Suppressor macrophage treated with lipopolysaccharide for 1 hour (primary cell): ENCODE results near the gene NHERF2.
"Not testable (repeated sequence)": the region's sequence is repeated elsewhere in the genome, so short reads cannot be mapped to it uniquely, and the experiment has no call there.

Source experiments
- DNase-seq, 3 donors: peaks; one replicate each; pipeline ENCODE4 v3.0.0-alpha.2; 2020 to 2022

NHERF2 gene

GRCh38 chr16:2007081-2007836, 19.4 kb upstream of the NHERF2 start:
- DNase-seq, result no peak

GRCh38 chr16:2008009-2008526, 18.6 kb upstream of the NHERF2 start:
- peak in 1 of 3 donors; percentile 27 for DNase-seq

- DNase-seq, result peak; percentile 51 to 60 (median 59)
Measured at GRCh38 chr16:2008631-2009163, 18.0 kb upstream of the NHERF2 start.

DNA sequence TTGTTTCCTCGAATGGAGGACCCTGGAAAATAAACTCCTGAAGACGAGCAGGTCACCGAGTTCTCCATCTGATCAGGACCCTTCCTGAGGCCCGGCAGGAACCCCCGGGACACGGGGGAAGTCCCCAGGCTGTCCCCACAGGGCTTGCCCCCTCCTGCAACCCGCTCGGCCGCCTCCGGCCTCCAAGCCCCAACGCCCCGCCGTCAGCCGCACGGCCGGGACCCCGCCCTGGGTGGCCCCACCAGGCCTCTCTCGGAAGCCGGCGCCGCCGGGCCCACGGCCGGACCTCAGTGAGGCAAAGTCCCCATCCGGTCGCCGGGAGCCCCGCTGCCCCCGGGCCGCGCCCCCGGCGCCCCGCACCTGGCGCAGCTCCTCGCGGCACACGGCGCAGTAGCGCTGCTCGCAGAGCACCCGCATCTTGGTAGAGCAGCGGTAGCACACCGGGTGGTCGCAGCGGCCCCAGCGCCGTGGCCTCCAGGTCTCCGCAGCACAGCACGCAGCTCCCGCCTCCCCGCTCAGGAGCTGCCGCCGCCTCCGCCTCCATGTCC, 17.5 kb upstream of the NHERF2 start:
- peak in 2 of 3 donors; percentile 54 to 70 for DNase-seq

- DNase-seq, result peak; percentile 91 to 96 (median 95)
Measured at GRCh38 chr16:2009791-2010510, 16.8 kb upstream of the NHERF2 start, which contains the start of gene ZNF598. TSS of gene ZNF598 (minus strand) at chr16:2009821.

DNA sequence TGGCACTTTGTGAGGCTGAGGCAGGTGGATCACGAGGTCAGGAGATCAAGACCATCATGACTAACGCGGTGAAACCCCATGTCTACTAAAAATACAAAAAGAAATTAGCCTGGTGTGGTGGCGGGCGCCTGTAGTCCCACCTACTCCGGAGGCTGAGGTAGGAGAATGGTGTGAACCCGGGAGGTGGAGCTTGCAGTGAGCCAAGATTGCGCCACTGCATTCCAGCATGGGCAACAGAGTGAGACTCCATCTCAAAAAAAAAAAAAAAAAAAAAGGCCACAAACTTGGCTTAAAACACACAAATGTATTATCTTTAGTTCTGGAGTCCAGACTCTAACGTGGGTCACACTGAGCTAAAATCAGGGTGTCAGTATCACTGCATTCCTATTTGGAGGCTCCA, 15.0 kb upstream of the NHERF2 start:
- not testable (repeated sequence) for DNase-seq

GRCh38 chr16:2013527-2013926, 13.2 kb upstream of the NHERF2 start:
- DNase-seq, result no peak

GRCh38 chr16:2015117-2015946, 11.4 kb upstream of the NHERF2 start:
- DNase-seq, result peak in 2 of 3 donors; percentile 37 to 49

GRCh38 chr16:2015947-2016208, 10.8 kb upstream of the NHERF2 start:
- no peak for DNase-seq

DNA sequence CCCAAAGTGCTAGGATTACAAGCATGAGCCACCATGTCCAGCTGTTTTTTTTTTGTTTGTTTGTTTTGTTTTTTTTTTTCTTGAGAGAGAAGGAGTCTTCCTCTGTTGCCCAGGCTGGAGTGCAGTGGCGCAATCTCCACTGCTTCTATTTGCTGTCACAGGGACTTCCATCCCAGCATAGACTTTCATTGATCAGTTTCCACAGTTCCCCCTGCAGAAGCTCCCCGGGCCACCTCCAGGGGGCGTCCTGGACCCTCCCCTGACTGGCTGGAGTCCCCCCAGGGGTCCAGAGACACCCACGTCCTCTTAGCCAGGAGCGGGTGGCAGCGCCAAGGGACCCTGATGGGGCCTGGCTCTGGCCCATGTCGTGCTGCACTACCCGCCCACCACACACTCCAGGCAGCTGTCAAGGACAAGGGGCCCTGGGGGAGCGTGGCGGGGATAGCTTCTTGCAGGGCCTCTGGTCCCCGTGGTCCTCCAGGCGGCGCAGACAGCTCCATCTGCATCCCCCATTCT, 10.2 kb upstream of the NHERF2 start:
- peak in 1 of 3 donors; percentile 36 for DNase-seq

- peak in 1 of 3 donors; percentile 51 for DNase-seq
Measured at GRCh38 chr16:2019518-2019920, 7.2 kb upstream of the NHERF2 start, which contains the start of gene NPW. TSS of gene NPW (plus strand) at chr16:2019785.

DNA sequence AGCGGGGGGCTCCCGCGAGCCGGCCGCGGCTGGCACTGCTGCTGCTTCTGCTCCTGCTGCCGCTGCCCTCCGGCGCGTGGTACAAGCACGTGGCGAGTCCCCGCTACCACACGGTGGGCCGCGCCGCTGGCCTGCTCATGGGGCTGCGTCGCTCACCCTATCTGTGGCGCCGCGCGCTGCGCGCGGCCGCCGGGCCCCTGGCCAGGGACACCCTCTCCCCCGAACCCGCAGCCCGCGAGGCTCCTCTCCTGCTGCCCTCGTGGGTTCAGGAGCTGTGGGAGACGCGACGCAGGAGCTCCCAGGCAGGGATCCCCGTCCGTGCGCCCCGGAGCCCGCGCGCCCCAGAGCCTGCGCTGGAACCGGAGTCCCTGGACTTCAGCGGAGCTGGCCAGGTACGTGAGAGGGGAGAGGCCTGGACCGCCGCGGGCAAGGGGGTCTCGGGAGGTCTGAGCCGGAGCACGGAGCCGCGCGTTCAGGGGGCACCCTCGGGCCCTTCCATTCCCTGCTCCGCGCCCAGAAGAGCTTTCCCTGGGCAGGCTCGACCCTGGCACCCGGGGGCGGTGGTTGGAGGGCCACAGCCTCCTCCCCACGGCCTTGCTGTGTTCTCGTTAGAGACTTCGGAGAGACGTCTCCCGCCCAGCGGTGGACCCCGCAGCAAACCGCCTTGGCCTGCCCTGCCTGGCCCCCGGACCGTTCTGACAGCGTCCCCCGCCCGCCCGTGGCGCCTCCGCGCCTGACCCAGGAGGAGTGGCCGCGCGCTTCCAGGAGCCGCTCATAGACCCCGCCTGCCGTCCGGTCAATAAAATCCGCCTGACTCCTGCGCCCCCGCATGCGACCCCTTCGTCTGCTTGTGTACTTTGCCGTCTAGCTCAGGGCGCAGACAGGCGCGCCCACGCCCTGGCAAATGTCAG, 6.5 kb upstream of the NHERF2 start:
- no peak for DNase-seq

DNA sequence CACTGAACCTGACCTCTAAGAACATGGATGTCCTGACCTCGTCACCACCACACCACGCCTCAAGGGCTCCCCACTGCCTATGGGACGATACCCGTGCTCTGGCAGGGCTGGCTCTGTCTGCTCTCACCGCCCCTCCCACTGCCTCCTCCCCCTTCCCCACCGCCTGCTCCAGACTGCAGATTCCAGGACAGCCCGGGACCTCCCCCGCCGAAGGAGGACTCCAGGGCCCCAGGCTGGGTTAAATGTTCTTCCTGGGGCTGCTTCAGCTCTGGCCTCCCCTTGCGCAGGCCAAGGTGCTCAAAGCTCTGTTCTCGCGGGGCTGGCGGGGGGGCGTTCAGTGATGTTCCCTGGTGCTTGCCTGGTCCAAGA, 4.0 kb upstream of the NHERF2 start:
- DNase-seq, result peak in 2 of 3 donors; percentile 46 to 65

DNA sequence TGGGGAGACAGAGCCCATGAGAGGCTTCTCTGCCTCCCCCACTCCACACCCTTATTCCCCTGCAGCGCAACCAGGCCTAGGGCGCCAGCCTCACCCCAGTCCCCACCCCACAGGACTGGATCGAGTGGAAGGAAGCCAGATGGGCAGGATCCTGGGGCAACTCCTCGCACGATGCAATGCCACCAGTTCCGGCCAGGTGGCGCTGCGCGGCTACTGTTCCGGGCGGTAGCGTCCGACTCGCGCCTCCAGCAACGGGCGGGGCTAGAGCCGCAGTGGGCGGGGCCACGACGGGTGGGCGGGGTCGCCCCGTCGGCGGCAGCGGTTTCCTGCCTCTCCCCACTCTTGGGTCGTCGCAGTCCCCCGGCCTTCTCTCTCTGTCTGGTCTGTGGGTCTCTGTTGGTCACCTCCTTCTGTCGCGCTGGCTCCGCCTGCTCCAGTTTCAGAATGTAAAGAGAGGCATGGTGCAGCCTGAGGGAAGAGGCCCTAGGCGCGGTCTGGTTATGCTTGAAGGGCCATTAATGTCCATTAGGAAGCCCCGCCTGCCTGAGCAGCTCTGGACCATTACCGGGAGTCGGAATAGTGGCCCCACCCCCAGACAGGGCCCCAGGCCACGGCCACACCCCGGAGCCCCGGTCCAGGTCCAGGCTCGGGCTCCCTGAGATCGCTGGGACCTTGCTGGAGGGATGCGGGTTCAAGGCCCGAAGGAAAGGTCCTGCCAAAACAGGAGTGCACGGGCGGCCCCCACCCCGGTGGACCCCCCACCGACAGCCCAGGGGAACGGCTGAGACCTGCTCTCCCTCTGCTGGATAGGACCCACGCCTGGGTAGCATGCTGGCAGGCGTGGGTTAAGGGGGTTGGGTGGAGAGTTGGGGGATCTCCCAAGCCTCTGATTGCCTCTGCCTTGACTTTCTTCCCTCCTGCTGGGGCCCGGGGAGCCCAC, 3.3 kb upstream of the NHERF2 start:
- DNase-seq, result peak; percentile 92 to 96 (median 96)

GRCh38 chr16:2024032-2024420, 2.7 kb upstream of the NHERF2 start:
- no peak for DNase-seq

DNA sequence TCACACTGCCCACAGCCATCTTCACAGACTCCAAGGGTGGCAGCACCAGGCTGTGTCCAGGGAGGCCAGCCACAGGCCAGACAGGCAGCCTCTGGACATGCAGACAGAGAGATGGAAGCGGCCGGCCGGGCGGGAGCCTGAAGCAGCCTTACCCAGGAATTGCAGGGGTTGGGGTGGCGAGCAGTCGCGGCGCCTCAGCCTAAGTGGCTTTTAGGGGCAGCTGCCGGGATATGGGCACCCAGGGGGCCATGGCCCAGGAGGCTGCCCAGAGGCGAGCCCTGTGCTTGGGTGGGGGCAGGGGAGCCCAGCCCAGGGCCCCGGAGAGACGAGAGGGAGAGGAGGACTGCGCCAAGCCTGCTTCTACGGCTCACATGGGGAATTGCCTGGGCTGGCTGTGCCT, 1.5 kb upstream of the NHERF2 start:
- DNase-seq, result no peak

DNA sequence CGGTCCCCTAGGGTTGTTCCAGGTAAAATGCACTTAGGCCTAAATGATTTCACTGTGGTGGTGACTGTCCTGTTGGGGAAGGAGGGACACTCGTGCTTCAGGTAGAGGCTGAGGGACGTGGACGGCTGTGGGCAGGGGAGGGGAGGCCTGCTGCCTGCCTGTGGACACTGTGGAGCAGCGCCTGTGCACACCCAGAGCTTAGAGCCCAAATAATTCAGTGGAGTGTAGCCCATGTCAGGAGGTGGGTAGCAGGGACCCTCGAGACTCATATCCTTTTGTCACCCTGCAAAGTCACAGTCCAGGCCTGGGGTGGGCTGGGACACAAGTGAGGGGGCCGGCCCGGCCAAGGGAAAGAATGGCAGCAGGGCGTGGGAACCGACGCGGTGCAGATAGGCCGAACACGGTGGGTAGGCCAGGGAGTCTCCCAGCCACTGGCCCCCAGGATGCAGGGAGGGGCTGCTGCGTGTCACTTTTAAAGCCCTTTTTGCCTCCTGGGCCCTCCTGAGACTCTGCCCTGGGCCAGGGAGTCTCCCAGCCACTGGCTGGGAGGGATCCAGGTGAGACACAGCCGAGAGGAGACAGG, 733 bp upstream of the NHERF2 start:
- no peak for DNase-seq

- DNase-seq, result peak in 1 of 3 donors; percentile 48
Measured at GRCh38 chr16:2027024-2028010, 615 bp downstream of the NHERF2 start.
